CD14-positive monocyte (primary cell): Measurements from ENCODE around the gene MRO. TPM values are rescaled to one million over a fixed set of nuclear protein-coding genes. Genes with fewer than 3 reads are reported as not detected.

Experiments used
- DNase-seq, 3 donors: peaks; one replicate each; pipeline ENCODE4 v3.0.0-alpha.2; 2011 to 2022
- H2AFZ ChIP-seq: 2 replicates; pipeline ENCODE4 v1.6.0; 2012; ENCODE audit warnings: mild to moderate bottlenecking, low read depth, low read length, inconsistent platforms; ENCODE audit not compliant: insufficient read depth, poor library complexity, severe bottlenecking
- H3K27ac ChIP-seq, 2 donors: 1 replicate in 1 of 2; 2 replicates in 1 of 2; pipeline ENCODE4 v1.5.1; 2012 to 2013; ENCODE audit warnings: low read length in 2 of 2, control low read depth in 1 of 2, inconsistent platforms in 1 of 2, low read depth in 1 of 2, mild to moderate bottlenecking in 1 of 2
- H3K27me3 ChIP-seq, 2 donors: one replicate each; pipeline versions ENCODE4 v1.6.0 to v1.6.1; 2011 to 2013; ENCODE audit warnings: low read length in 2 of 2; ENCODE audit not compliant: control insufficient read depth in 2 of 2, insufficient read depth in 2 of 2
- H3K36me3 ChIP-seq, 2 donors: replicated peaks in 1 of 2; 1 replicate in 1 of 2; 2 replicates in 1 of 2; pipeline versions ENCODE4 v1.5.1 to v1.6.1; 2012 to 2013; ENCODE audit warnings: low read length in 2 of 2, control low read depth in 1 of 2, inconsistent platforms in 1 of 2, mild to moderate bottlenecking in 1 of 2; ENCODE audit not compliant: insufficient read depth in 2 of 2, control insufficient read depth in 1 of 2
- H3K4me1 ChIP-seq, 2 donors: 1 replicate in 1 of 2; 2 replicates in 1 of 2; pipeline versions ENCODE4 v1.5.1 to v1.6.1; 2012 to 2013; ENCODE audit warnings: low read length in 2 of 2, control low read depth in 1 of 2, inconsistent platforms in 1 of 2, mild to moderate bottlenecking in 1 of 2, moderate library complexity in 1 of 2; ENCODE audit not compliant: insufficient read depth in 2 of 2, control insufficient read depth in 1 of 2
- H3K4me2 ChIP-seq: replicated peaks from 2 replicates; pipeline ENCODE3; 2012; ENCODE audit warnings: low read length, moderate library complexity, mild to moderate bottlenecking; ENCODE audit not compliant: poor library complexity, severe bottlenecking; ENCODE audit errors: extremely low read depth
- H3K4me3 ChIP-seq, 3 experiments: fragments of 200-600 bp in 1 of 3; sonication (generic) in 1 of 3; replicated peaks in 1 of 3; 1 replicate in 2 of 3; 2 replicates in 1 of 3; pipeline ENCODE4 v1.5.1; 2011 to 2013; ENCODE audit warnings: low read length in 3 of 3, mild to moderate bottlenecking in 3 of 3, control low read depth in 2 of 3, low read depth in 2 of 3, inconsistent platforms in 1 of 3, moderate library complexity in 1 of 3
- H3K79me2 ChIP-seq: 2 replicates; pipeline ENCODE4 v1.6.0; 2012; ENCODE audit warnings: mild to moderate bottlenecking, control low read depth, inconsistent platforms, low read length, moderate library complexity; ENCODE audit not compliant: insufficient read depth
- H3K9ac ChIP-seq: 2 replicates; pipeline ENCODE4 v1.6.0; 2017; ENCODE audit warnings: low read length, mild to moderate bottlenecking; ENCODE audit not compliant: insufficient read depth, poor library complexity, severe bottlenecking
- H3K9me3 ChIP-seq, 2 donors: replicated peaks in 1 of 2; 1 replicate in 1 of 2; 2 replicates in 1 of 2; pipeline versions ENCODE4 v1.5.1 to v1.6.1; 2012 to 2013; ENCODE audit warnings: low read length in 2 of 2, control low read depth in 1 of 2; ENCODE audit not compliant: control insufficient read depth in 1 of 2, insufficient read depth in 1 of 2
- H4K20me1 ChIP-seq: 2 replicates; pipeline ENCODE4 v1.6.0; 2012; ENCODE audit warnings: mild to moderate bottlenecking, low read length, control low read depth, moderate library complexity; ENCODE audit not compliant: insufficient read depth
- H3K27ac Mint-ChIP-seq, 7 donors: one replicate each; pipeline ENCODE4 v1.8.0; 2020; ENCODE audit warnings: mild to moderate bottlenecking in 7 of 7, mixed read lengths in 7 of 7, moderate library complexity in 6 of 7, inconsistent platforms in 2 of 7
- H3K27me3 Mint-ChIP-seq, 3 donors: one replicate each; pipeline ENCODE4 v1.8.0; 2021 to 2022; ENCODE audit warnings: low read depth in 3 of 3, mild to moderate bottlenecking in 3 of 3, mixed read lengths in 3 of 3, moderate library complexity in 3 of 3, inconsistent platforms in 1 of 3
- H3K36me3 Mint-ChIP-seq, 2 donors: one replicate each; pipeline ENCODE4 v1.8.0; 2020; ENCODE audit warnings: mixed read lengths in 2 of 2, inconsistent platforms in 1 of 2, mild to moderate bottlenecking in 1 of 2
- H3K4me1 Mint-ChIP-seq: one replicate; pipeline ENCODE4 v1.8.0; 2020; ENCODE audit warnings: mild to moderate bottlenecking, mixed read lengths
- H3K4me3 Mint-ChIP-seq, 2 donors: one replicate each; pipeline ENCODE4 v1.8.0; 2020; ENCODE audit warnings: mild to moderate bottlenecking in 2 of 2, mixed read lengths in 2 of 2, moderate library complexity in 1 of 2
- H3K9me3 Mint-ChIP-seq, 7 donors: one replicate each; pipeline ENCODE4 v1.8.0; 2020 to 2022; ENCODE audit warnings: mixed read lengths in 7 of 7, mild to moderate bottlenecking in 6 of 7, moderate library complexity in 6 of 7, inconsistent platforms in 2 of 7
- CTCF ChIP-seq: fragments of 200-600 bp; IDR thresholded peaks from one replicate; pipeline ENCODE4 v1.8.0; 2022; ENCODE audit warnings: antibody characterized with exemption, mild to moderate bottlenecking
- WGBS: methylation state at CpG from one replicate; pipeline ENCODE4 v1.1.5; 2013; ENCODE audit warnings: missing lambda C conversion rate; ENCODE audit not compliant: insufficient coverage; 5-methylcytosine and 5-hydroxymethylcytosine counted together
- intact Hi-C, 2 donors: fragments of 100-400 bp; cut with micrococcal nuclease; formaldehyde crosslinking; loops; one replicate each; pipeline versions ENCODE4 v1.15.0 to v1.15.1; 2023
- polyA plus RNA-seq, 3 donors: library from polyadenylated mRNA; depleted of rRNA in 1 of 3; unstranded in 2 of 3; stranded (reverse) in 1 of 3; fragments of 300-500 nt in 2 of 3; fragments of >200 nt in 1 of 3; fragmentation: Illumina TruSeq in 2 of 3; gene quantifications; 1 replicate in 2 of 3; 2 replicates in 1 of 3; pipeline ENCODE4 v1.2.3, GENCODE V29; 2012 to 2021

The MRO gene
- polyA plus RNA-seq, 3 donors, result 0.01 TPM; not detected in 2

DNA sequence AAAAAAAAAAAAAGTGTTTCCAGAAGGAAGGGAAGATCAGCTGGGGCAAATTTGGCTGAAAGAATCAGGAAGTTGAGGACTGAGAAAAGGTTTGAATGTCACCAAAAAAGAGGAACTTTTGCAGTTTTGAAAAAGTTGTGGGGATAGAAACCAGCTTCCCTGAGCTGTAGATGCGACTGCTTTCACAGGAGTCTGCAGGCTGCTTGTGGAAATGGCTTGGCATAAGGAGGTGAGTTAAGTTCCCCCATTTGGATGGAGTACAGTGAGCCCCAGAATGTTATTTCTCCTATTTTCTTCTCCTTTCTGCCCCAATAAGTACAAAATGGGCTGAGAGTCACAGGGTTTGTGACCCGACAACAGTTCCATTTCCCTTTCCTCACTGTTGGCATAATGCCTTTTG lies 42.6 kb upstream of the MRO start:
- Mint-ChIP-seq H3K27ac (peak overlapping the region; percentile 87 to 95 (median 94)), H3K36me3 (no peaks in the 10 kb centered on the region), H3K27me3 (peaks cover 0 to 2% (median 0%) of the 10 kb centered on the region in 3 donors), H3K4me1 (peaks cover 49% of the 10 kb centered on the region), H3K9me3 (peaks cover 0 to under 1% (median 0%) of the 10 kb centered on the region in 7 donors), H3K4me3 (peak overlapping the region; percentile 50 to 79)
- 0% methylated on average over 2 of the region's 2 CpGs for WGBS
- H4K20me1 ChIP-seq, result no peaks in the 10 kb centered on the region
- no peaks in the 10 kb centered on the region for H3K27me3 ChIP-seq
- DNase-seq, result peak; percentile 73 to 89 (median 84)
- no peaks in the 10 kb centered on the region for H3K9me3 ChIP-seq
- intact Hi-C loops, result no loop called here
- no peak overlapping the region for H3K9ac ChIP-seq
- no peaks in the 10 kb centered on the region for H3K36me3 ChIP-seq
- H3K4me1 ChIP-seq, result peaks cover 31 to 38% of the 10 kb centered on the region in 2 donors
- peak overlapping the region in 1 of 3 experiments; percentile 57 for H3K4me3 ChIP-seq
- no peaks in the 10 kb centered on the region for H3K79me2 ChIP-seq
- H3K27ac ChIP-seq, result peak overlapping the region; percentile 82 to 85
- peak overlapping the region; percentile 35 for H3K4me2 ChIP-seq
- TF ChIP-seq CTCF, result no peak
- H2AFZ ChIP-seq, result peak overlapping the region; percentile 49

- peak overlapping the region in 1 of 3 experiments; percentile 57 for H3K4me3 ChIP-seq
- H3K4me2 ChIP-seq, result peak overlapping the region; percentile 35
- H2AFZ ChIP-seq, result no peak overlapping the region
- no peaks in the 10 kb centered on the region for H4K20me1 ChIP-seq
- Mint-ChIP-seq H3K27ac (peak overlapping the region; percentile 87 to 95 (median 94)), H3K27me3 (peaks cover 0 to 2% (median 0%) of the 10 kb centered on the region in 3 donors), H3K4me1 (peaks cover 48% of the 10 kb centered on the region), H3K9me3 (no peaks in the 10 kb centered on the region), H3K4me3 (no peak overlapping the region), H3K36me3 (no peaks in the 10 kb centered on the region)
- no peaks in the 10 kb centered on the region for H3K9me3 ChIP-seq
- peak overlapping the region; percentile 82 to 85 for H3K27ac ChIP-seq
- WGBS, result 88% methylated on average over 1 of the region's 1 CpG
- no peaks in the 10 kb centered on the region for H3K79me2 ChIP-seq
- H3K4me1 ChIP-seq, result peaks cover 38 to 41% of the 10 kb centered on the region in 2 donors
- no peak for TF ChIP-seq CTCF
- H3K9ac ChIP-seq, result no peak overlapping the region
- H3K27me3 ChIP-seq, result no peaks in the 10 kb centered on the region
- DNase-seq, result no peak
- H3K36me3 ChIP-seq, result no peaks in the 10 kb centered on the region
- intact Hi-C loops, result no loop called here
These were observed 41.8 kb upstream of the MRO start for GRCh38 chr18:50861617-50862016.
